Endothelial cell of umbilical vein (primary cell): ENCODE data around the gene AKNA.

Experiments used
- EZH2 ChIP-seq: IDR thresholded peaks from 2 replicates; pipeline ENCODE4 v1.6.1; 2012; ENCODE audit warnings: borderline replicate concordance, low read depth, mild to moderate bottlenecking, moderate library complexity, low read length, inconsistent platforms; ENCODE audit not compliant: severe bottlenecking
- FOS ChIP-seq: IDR thresholded peaks from 2 replicates; pipeline ENCODE4 v1.6.1; 2011; ENCODE audit warnings: mild to moderate bottlenecking, low read length, moderate library complexity, borderline replicate concordance; ENCODE audit not compliant: insufficient read depth
- GATA2 ChIP-seq: IDR thresholded peaks from 2 replicates; pipeline ENCODE4 v1.7.0; 2011; ENCODE audit warnings: low read depth, mild to moderate bottlenecking, moderate library complexity, mixed read lengths, low read length; ENCODE audit not compliant: insufficient read length, insufficient read depth
- JUN ChIP-seq: IDR thresholded peaks from 2 replicates; pipeline ENCODE4 v1.6.1; 2011; ENCODE audit warnings: borderline replicate concordance, low read depth; ENCODE audit not compliant: insufficient read length, insufficient read depth
- MYC ChIP-seq: IDR thresholded peaks from one replicate; pipeline ENCODE4 v1.6.1; 2011; ENCODE audit warnings: mild to moderate bottlenecking, low read depth, low read length
- POLR2A ChIP-seq: IDR thresholded peaks from 2 replicates; pipeline ENCODE4 v1.6.1; 2012; ENCODE audit warnings: low read depth, mild to moderate bottlenecking, control low read depth, low read length
- POLR2AphosphoS5 ChIP-seq: IDR thresholded peaks from 2 replicates; pipeline ENCODE4 v1.6.1; 2012; ENCODE audit warnings: low read depth, mild to moderate bottlenecking, control low read depth, low read length, moderate library complexity; ENCODE audit not compliant: insufficient read depth
- TF ChIP-seq, protein P1 (sequence below), 2 donors: IDR thresholded peaks; 1 replicate in 1 of 2; 2 replicates in 1 of 2; pipeline ENCODE4 v1.5.1; 2011; ENCODE audit warnings: low read length in 2 of 2, mild to moderate bottlenecking in 2 of 2, moderate library complexity in 2 of 2, control low read depth in 1 of 2, inconsistent platforms in 1 of 2, low read depth in 1 of 2; ENCODE audit not compliant: insufficient read depth in 1 of 2; ENCODE audit errors: extremely low read depth in 1 of 2
- TF ChIP-seq, protein P2 (sequence below): IDR thresholded peaks from 2 replicates; pipeline ENCODE4 v1.6.1; 2011; ENCODE audit not compliant: insufficient read depth, insufficient read length

- TF ChIP-seq, protein P1, sequence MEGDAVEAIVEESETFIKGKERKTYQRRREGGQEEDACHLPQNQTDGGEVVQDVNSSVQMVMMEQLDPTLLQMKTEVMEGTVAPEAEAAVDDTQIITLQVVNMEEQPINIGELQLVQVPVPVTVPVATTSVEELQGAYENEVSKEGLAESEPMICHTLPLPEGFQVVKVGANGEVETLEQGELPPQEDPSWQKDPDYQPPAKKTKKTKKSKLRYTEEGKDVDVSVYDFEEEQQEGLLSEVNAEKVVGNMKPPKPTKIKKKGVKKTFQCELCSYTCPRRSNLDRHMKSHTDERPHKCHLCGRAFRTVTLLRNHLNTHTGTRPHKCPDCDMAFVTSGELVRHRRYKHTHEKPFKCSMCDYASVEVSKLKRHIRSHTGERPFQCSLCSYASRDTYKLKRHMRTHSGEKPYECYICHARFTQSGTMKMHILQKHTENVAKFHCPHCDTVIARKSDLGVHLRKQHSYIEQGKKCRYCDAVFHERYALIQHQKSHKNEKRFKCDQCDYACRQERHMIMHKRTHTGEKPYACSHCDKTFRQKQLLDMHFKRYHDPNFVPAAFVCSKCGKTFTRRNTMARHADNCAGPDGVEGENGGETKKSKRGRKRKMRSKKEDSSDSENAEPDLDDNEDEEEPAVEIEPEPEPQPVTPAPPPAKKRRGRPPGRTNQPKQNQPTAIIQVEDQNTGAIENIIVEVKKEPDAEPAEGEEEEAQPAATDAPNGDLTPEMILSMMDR (IDR thresholded peaks at IDR 0.05; ENCODE audit: extremely low read depth in 1 of 2, insufficient read depth in 1 of 2, low read depth in 1 of 2, low read length in 2 of 2) = no peak
- no peak for TF ChIP-seq POLR2A
- TF ChIP-seq JUN = no peak
- TF ChIP-seq POLR2AphosphoS5 = no peak
- TF ChIP-seq EZH2 = no peak
- TF ChIP-seq, protein P2, sequence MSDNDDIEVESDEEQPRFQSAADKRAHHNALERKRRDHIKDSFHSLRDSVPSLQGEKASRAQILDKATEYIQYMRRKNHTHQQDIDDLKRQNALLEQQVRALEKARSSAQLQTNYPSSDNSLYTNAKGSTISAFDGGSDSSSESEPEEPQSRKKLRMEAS = no peak
- TF ChIP-seq MYC = no peak
- no peak for TF ChIP-seq GATA2
- no peak for TF ChIP-seq FOS
Measured at GRCh38 chr9:114372921-114373448, 14.8 kb downstream of the AKNA start.
